OCI-LY1 (cell line): Measurements from ENCODE around the gene IGSF5.

ENCODE experiments used
- H2AFZ ChIP-seq: fragments of 200-600 bp; sonication (generic), shearing (Covaris generic); 2 replicates; pipeline ENCODE4 v1.6.0; 2014; ENCODE audit warnings: antibody characterized with exemption, mild to moderate bottlenecking, low read length
- H3F3A ChIP-seq: fragments of 200-600 bp; sonication (generic), shearing (Covaris generic); 2 replicates; pipeline ENCODE4 v1.6.0; 2014; ENCODE audit warnings: mild to moderate bottlenecking, antibody characterized with exemption, low read length, moderate library complexity; ENCODE audit not compliant: insufficient read depth
- H3K27ac ChIP-seq: fragments of 200-600 bp; sonication (generic); 2 replicates; pipeline ENCODE4 v1.5.1; 2014; ENCODE audit warnings: low read length, mixed run types, mild to moderate bottlenecking, low read depth; ENCODE audit not compliant: poor library complexity, severe bottlenecking
- H3K27me3 ChIP-seq: fragments of 200-600 bp; sonication (generic); 2 replicates; pipeline ENCODE4 v1.6.0; 2014; ENCODE audit warnings: antibody characterized with exemption, mild to moderate bottlenecking, low read length, moderate library complexity; ENCODE audit not compliant: insufficient read depth
- H3K36me3 ChIP-seq: fragments of 200-600 bp; sonication (generic); 2 replicates; pipeline ENCODE4 v1.6.1; 2014; ENCODE audit warnings: mild to moderate bottlenecking, antibody characterized with exemption, low read length, moderate library complexity, mixed read lengths; ENCODE audit not compliant: insufficient read depth
- H3K4me1 ChIP-seq: fragments of 200-600 bp; sonication (generic); 2 replicates; pipeline ENCODE4 v1.5.1; 2014; ENCODE audit warnings: mild to moderate bottlenecking, low read length, moderate library complexity; ENCODE audit not compliant: insufficient read depth, severe bottlenecking
- H3K4me2 ChIP-seq: fragments of 200-600 bp; sonication (generic), shearing (Covaris generic); 2 replicates; pipeline ENCODE4 v1.6.1; 2014; ENCODE audit warnings: low read length
- H3K4me3 ChIP-seq: fragments of 200-600 bp; sonication (generic); 2 replicates; pipeline ENCODE4 v1.5.1; 2014; ENCODE audit warnings: low read length, low read depth, mild to moderate bottlenecking, mixed read lengths; ENCODE audit not compliant: poor library complexity, severe bottlenecking
- H3K79me2 ChIP-seq: fragments of 200-600 bp; shearing (Covaris generic); 2 replicates; pipeline ENCODE4 v1.6.1; 2016; ENCODE audit warnings: mixed run types, low read length, mixed read lengths; ENCODE audit not compliant: insufficient read depth
- H3K9ac ChIP-seq: fragments of 200-600 bp; sonication (generic), shearing (Covaris generic); 2 replicates; pipeline ENCODE4 v1.6.1; 2014; ENCODE audit warnings: mild to moderate bottlenecking, low read length, mixed read lengths
- H3K9me2 ChIP-seq: fragments of 200-600 bp; sonication (generic), shearing (Covaris generic); 2 replicates; pipeline ENCODE4 v1.6.1; 2014; ENCODE audit warnings: low read depth, mild to moderate bottlenecking, low read length, mixed read lengths
- H3K9me3 ChIP-seq: fragments of 200-600 bp; shearing (Covaris generic); 2 replicates; pipeline ENCODE4 v1.6.1; 2014; ENCODE audit warnings: low read length, mixed read lengths
- H4K20me1 ChIP-seq: fragments of 200-600 bp; sonication (generic), shearing (Covaris generic); 2 replicates; pipeline ENCODE4 v1.6.0; 2016; ENCODE audit warnings: mild to moderate bottlenecking, low read length; ENCODE audit not compliant: insufficient read depth
- EZH2 ChIP-seq: fragments of 200-600 bp; sonication (generic), shearing (Covaris generic); IDR thresholded peaks from 2 replicates; pipeline ENCODE4 v1.8.0; 2017; ENCODE audit warnings: borderline replicate concordance, mixed run types, mild to moderate bottlenecking, antibody characterized with exemption, low read length, moderate library complexity, mixed read lengths
- TF ChIP-seq, protein P1 (sequence below): fragments of 200-600 bp; sonication (generic), shearing (Covaris generic); IDR thresholded peaks from 2 replicates; pipeline ENCODE4 v1.5.1; 2017; ENCODE audit warnings: mild to moderate bottlenecking, antibody characterized with exemption, low read length, moderate library complexity, mixed read lengths

Gene IGSF5

DNA sequence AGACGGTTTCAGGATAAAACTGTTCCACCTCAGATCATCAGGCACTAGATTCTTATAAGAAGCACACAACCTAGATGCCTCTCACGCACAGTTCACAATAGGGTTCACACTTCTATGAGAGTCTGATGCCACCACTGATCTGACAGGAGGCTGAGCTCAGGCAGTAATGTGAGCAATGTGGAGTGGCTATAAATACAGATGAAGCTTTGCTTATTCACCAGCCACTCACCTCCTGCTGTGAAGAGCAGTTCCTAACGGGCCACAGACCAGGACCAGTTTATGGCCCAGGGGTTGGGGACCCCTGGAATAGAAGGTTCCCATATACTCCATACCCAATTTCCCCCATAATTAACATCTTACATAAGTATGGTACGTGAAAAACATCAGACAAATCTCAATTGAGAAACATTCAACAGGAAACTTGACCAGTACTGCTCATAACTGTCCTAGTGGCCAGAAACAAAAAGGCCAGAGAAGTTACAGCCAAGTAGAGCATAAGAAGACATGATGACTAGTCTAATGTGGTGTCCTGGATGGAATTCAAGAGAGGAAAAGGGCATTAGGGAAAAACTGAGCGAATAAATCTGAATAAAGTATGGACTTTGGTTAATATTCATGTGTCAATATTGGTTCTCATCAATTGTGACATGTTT, 24.7 kb upstream of the IGSF5 start:
- no peak for TF ChIP-seq EZH2
- TF ChIP-seq, protein P1, sequence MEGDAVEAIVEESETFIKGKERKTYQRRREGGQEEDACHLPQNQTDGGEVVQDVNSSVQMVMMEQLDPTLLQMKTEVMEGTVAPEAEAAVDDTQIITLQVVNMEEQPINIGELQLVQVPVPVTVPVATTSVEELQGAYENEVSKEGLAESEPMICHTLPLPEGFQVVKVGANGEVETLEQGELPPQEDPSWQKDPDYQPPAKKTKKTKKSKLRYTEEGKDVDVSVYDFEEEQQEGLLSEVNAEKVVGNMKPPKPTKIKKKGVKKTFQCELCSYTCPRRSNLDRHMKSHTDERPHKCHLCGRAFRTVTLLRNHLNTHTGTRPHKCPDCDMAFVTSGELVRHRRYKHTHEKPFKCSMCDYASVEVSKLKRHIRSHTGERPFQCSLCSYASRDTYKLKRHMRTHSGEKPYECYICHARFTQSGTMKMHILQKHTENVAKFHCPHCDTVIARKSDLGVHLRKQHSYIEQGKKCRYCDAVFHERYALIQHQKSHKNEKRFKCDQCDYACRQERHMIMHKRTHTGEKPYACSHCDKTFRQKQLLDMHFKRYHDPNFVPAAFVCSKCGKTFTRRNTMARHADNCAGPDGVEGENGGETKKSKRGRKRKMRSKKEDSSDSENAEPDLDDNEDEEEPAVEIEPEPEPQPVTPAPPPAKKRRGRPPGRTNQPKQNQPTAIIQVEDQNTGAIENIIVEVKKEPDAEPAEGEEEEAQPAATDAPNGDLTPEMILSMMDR: no peak
- Histone ChIP-seq H3K27me3 (no peaks in the 10 kb centered on the region), H2AFZ (no peak overlapping the region), H3K27ac (no peak overlapping the region), H3K79me2 (no peaks in the 10 kb centered on the region), H4K20me1 (no peaks in the 10 kb centered on the region), H3K9me3 (no peaks in the 10 kb centered on the region), H3F3A (no peaks in the 10 kb centered on the region), H3K9ac (no peak overlapping the region), H3K4me2 (no peak overlapping the region), H3K4me3 (no peak overlapping the region), H3K9me2 (no peaks in the 10 kb centered on the region), H3K36me3 (no peaks in the 10 kb centered on the region), H3K4me1 (no peaks in the 10 kb centered on the region)

DNA sequence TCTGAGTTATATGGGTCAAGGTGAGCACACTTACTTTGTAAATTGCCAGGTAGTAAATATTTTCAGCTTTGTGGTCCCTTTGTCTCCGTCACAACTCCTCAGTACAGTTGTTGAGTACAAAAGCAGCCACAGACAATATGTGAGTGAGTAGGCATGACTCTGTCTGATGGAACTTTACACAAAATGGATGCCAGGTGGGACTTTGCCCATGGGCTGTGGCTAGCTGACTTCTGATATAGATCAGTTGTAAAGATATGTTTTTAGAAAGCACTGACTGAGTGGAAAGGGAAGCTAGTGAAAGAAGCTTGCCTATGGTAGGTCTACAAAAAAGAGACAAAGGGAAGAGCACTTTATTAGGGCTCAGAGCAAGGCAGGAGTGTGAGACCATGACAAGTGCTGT, 23.1 kb upstream of the IGSF5 start:
- TF ChIP-seq, protein P1: no peak
- TF ChIP-seq EZH2: no peak
- no peaks in the 10 kb centered on the region for H3K36me3 ChIP-seq

DNA sequence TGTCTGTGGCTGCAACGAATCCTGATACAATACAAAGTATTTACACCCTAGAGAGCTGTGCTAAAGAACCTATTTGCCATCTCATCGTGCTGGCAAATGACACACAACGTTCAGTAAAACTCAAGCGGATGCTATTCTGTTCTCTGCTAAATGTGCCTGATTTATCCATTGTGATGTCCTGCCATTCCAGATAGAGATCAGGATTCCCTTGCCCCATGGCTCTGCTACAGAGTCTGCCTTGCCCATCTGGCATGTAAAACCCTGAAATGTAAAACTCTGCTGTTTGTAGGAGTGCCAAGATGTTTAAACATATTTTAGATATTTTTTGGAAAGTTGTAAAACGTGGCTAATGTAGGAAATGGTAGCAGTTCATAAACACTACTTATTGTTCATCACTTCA, 20.0 kb upstream of the IGSF5 start:
- Histone ChIP-seq H3K27me3 (no peaks in the 10 kb centered on the region; the same call in 1 of the 2 replicates), H3F3A (no peaks in the 10 kb centered on the region), H3K4me2 (no peak overlapping the region), H3K79me2 (no peaks in the 10 kb centered on the region), H2AFZ (no peak overlapping the region), H3K27ac (no peak overlapping the region), H3K9ac (no peak overlapping the region), H3K4me3 (no peak overlapping the region), H4K20me1 (no peaks in the 10 kb centered on the region), H3K36me3 (no peaks in the 10 kb centered on the region), H3K9me3 (no peaks in the 10 kb centered on the region), H3K9me2 (no peaks in the 10 kb centered on the region), H3K4me1 (no peaks in the 10 kb centered on the region)
- no peak for TF ChIP-seq EZH2
- TF ChIP-seq, protein P1: no peak

More for the DNA sequence above, 23.1 kb upstream of the IGSF5 start:
- Histone ChIP-seq H3K4me2 (no peak overlapping the region), H3K9me2 (no peaks in the 10 kb centered on the region), H3K4me3 (no peak overlapping the region), H3F3A (no peaks in the 10 kb centered on the region), H3K9me3 (no peaks in the 10 kb centered on the region), H3K79me2 (no peaks in the 10 kb centered on the region), H3K27me3 (no peaks in the 10 kb centered on the region; the same call in 1 of the 2 replicates), H4K20me1 (no peaks in the 10 kb centered on the region), H3K4me1 (no peaks in the 10 kb centered on the region), H2AFZ (no peak overlapping the region), H3K9ac (no peak overlapping the region), H3K27ac (no peak overlapping the region)
